K562 (cell line): ENCODE results near the gene CEACAM18. TPM values are rescaled to one million over a fixed set of nuclear protein-coding genes. Genes with fewer than 3 reads are reported as not detected.
A peak's percentile ranks its signal among the peaks of the same experiment; 100 is the strongest.

ENCODE experiments used
- ARNT ChIP-seq, 2 experiments: fragments of 450-650 bp; IDR thresholded peaks; 2 replicates each; pipeline ENCODE4 v1.6.1; 2016; ENCODE audit warnings: mild to moderate bottlenecking in 1 of 2
- BHLHE40 ChIP-seq: IDR thresholded peaks from 2 replicates; pipeline ENCODE4 v1.6.1; 2011; ENCODE audit warnings: low read length, improper control_type of control experiment
- BRCA1 ChIP-seq, 2 experiments: fragments of 450-650 bp in 1 of 2; sonication (generic) in 1 of 2; formaldehyde crosslinking in 1 of 2; IDR thresholded peaks; 2 replicates each; pipeline versions ENCODE4 v1.5.0 to v1.6.1; 2017 to 2020; ENCODE audit warnings: mild to moderate bottlenecking in 1 of 2, missing genetic modification reagents in 1 of 2
- BRD9 ChIP-seq: fragments of 450-650 bp; IDR thresholded peaks from 2 replicates; pipeline ENCODE4 v1.6.1; 2018; ENCODE audit warnings: low read depth; ENCODE audit not compliant: partially characterized antibody
- CBX5 ChIP-seq: IDR thresholded peaks from 2 replicates; pipeline ENCODE4 v1.6.1; 2014; ENCODE audit warnings: low read depth, borderline replicate concordance
- CREB1 ChIP-seq, 2 experiments: sonication (generic) in 1 of 2; formaldehyde crosslinking in 1 of 2; IDR thresholded peaks; 2 replicates each; pipeline versions ENCODE4 v1.6.1 to v1.8.0; 2012 to 2022; ENCODE audit warnings: inconsistent platforms in 1 of 2, mild to moderate bottlenecking in 1 of 2, missing genetic modification reagents in 1 of 2, moderate library complexity in 1 of 2
- CREB5 ChIP-seq: fragments of 250-450 bp; sonication (Bioruptor Pico); IDR thresholded peaks from 2 replicates; pipeline ENCODE4 v1.5.0; 2020; ENCODE audit warnings: mild to moderate bottlenecking
- EGR1 ChIP-seq: fragments of 450-650 bp; conservative IDR thresholded peaks from 2 replicates; pipeline ENCODE4 v1.6.1; 2017; ENCODE audit warnings: mild to moderate bottlenecking
- ETS2 ChIP-seq: IDR thresholded peaks from 2 replicates; pipeline ENCODE4 v1.6.1; 2016; ENCODE audit warnings: borderline replicate concordance, missing genetic modification characterization, mild to moderate bottlenecking, moderate library complexity, missing compliant biosample characterization; ENCODE audit not compliant: poor library complexity, severe bottlenecking
- HDAC1 ChIP-seq, 2 experiments: fragments of 450-650 bp; IDR thresholded peaks; 2 replicates each; pipeline ENCODE4 v1.6.1; 2016 to 2017; ENCODE audit warnings: inconsistent platforms in 1 of 2, mild to moderate bottlenecking in 1 of 2, moderate library complexity in 1 of 2
- MAX ChIP-seq: sonication (generic); formaldehyde crosslinking; IDR thresholded peaks from 2 replicates; pipeline ENCODE4 v1.9.0; 2022; ENCODE audit warnings: mild to moderate bottlenecking, missing genetic modification reagents
- MCM2 ChIP-seq: fragments of 450-650 bp; IDR thresholded peaks from 2 replicates; pipeline ENCODE4 v1.6.1; 2017; ENCODE audit warnings: low read depth, mild to moderate bottlenecking
- MCM3 ChIP-seq: fragments of 450-650 bp; IDR thresholded peaks from 2 replicates; pipeline ENCODE4 v1.6.1; 2016
- NFRKB ChIP-seq: fragments of 450-650 bp; IDR thresholded peaks from 2 replicates; pipeline ENCODE4 v1.6.1; 2016; ENCODE audit warnings: low read depth
- NR2C1 ChIP-seq, 2 experiments: fragments of 450-650 bp; IDR thresholded peaks; 2 replicates each; pipeline ENCODE4 v1.6.1; 2017; ENCODE audit warnings: mild to moderate bottlenecking in 2 of 2, antibody characterized with exemption in 1 of 2, inconsistent platforms in 1 of 2, missing compliant biosample characterization in 1 of 2, missing genetic modification characterization in 1 of 2
- PHB ChIP-seq: fragments of 250-450 bp; sonication (Bioruptor Pico); IDR thresholded peaks from 2 replicates; pipeline ENCODE4 v1.5.0; 2021
- SMAD1 ChIP-seq: fragments of 150-350 bp; IDR thresholded peaks from 2 replicates; pipeline ENCODE4 v1.6.1; 2014; ENCODE audit warnings: low read length, low read depth; ENCODE audit not compliant: partially characterized antibody
- SREBF2 ChIP-seq: sonication (generic); formaldehyde crosslinking; IDR thresholded peaks from 2 replicates; pipeline ENCODE4 v1.4.0; 2020; ENCODE audit warnings: mild to moderate bottlenecking, missing genetic modification reagents
- U2AF2 ChIP-seq: fragments of 200-400 bp; formaldehyde crosslinking; optimal IDR thresholded peaks from 2 replicates; pipeline ENCODE3; 2017; ENCODE audit warnings: low read depth, mild to moderate bottlenecking, low read length
- ZNF146 ChIP-seq: IDR thresholded peaks from one replicate; pipeline ENCODE4 v1.6.1; 2018; ENCODE audit warnings: missing compliant biosample characterization; ENCODE audit not compliant: unreplicated experiment
- ZNF445 ChIP-seq: fragments of 250-450 bp; sonication (Bioruptor Pico); IDR thresholded peaks from 2 replicates; pipeline ENCODE4 v1.4.0; 2020; ENCODE audit warnings: low read depth, mild to moderate bottlenecking, moderate library complexity
- ZNF644 ChIP-seq: fragments of 200-800 bp; sonication (Bioruptor generic); IDR thresholded peaks from 2 replicates; pipeline ENCODE4 v1.6.1; 2016; ENCODE audit warnings: low read depth, missing genetic modification characterization, missing compliant biosample characterization
- polyA plus RNA-seq, 8 experiments: library from polyadenylated mRNA; depleted of rRNA in 4 of 8; stranded (reverse) in 5 of 8; unstranded in 3 of 8; fragments of >200 nt; fragmentation: Nextera tagmentation in 2 of 8; fragmentation: Illumina TruSeq in 1 of 8; extraction: Ambion mirVana in 2 of 8; extraction: Trizol in 1 of 8; gene quantifications; 2 replicates each; pipeline versions ENCODE4 v1.2.1 to v1.2.3, GENCODE V29; 2011 to 2014; ENCODE audit warnings: inconsistent platforms in 1 of 8, missing spikeins in 1 of 8
- total RNA-seq, 7 experiments: library from RNA; depleted of rRNA in 6 of 7; stranded (reverse); fragments of >200 nt in 6 of 7; fragmentation: Illumina TruSeq in 2 of 7; extraction: Trizol in 2 of 7; gene quantifications; 2 replicates each; pipeline versions ENCODE4 v1.2.1 to v1.2.3, GENCODE V29; 2011 to 2021; ENCODE audit warnings: low replicate concordance in 1 of 7
- TF ChIP-seq, protein P1 (sequence below), 2 experiments: IDR thresholded peaks; 2 replicates each; pipeline ENCODE4 v1.6.1; 2011; ENCODE audit warnings: borderline replicate concordance in 1 of 2, control low read depth in 1 of 2, low read depth in 1 of 2, low read length in 1 of 2, mild to moderate bottlenecking in 1 of 2, mixed read lengths in 1 of 2, moderate library complexity in 1 of 2; ENCODE audit not compliant: insufficient read depth in 1 of 2, insufficient read length in 1 of 2, poor library complexity in 1 of 2, severe bottlenecking in 1 of 2; ENCODE audit errors: extremely low read depth in 1 of 2
- TF ChIP-seq, protein P2 (sequence below): fragments of 450-650 bp; IDR thresholded peaks from 2 replicates; pipeline ENCODE4 v1.6.1; 2016

Gene CEACAM18
- total and polyA plus RNA-seq, 9 of the 15 experiments (the other 6 are each of a cell fraction or from before 2014, with no cell fraction given), result 0.08 to 0.24 (median 0.15) TPM; not detected in 3

DNA sequence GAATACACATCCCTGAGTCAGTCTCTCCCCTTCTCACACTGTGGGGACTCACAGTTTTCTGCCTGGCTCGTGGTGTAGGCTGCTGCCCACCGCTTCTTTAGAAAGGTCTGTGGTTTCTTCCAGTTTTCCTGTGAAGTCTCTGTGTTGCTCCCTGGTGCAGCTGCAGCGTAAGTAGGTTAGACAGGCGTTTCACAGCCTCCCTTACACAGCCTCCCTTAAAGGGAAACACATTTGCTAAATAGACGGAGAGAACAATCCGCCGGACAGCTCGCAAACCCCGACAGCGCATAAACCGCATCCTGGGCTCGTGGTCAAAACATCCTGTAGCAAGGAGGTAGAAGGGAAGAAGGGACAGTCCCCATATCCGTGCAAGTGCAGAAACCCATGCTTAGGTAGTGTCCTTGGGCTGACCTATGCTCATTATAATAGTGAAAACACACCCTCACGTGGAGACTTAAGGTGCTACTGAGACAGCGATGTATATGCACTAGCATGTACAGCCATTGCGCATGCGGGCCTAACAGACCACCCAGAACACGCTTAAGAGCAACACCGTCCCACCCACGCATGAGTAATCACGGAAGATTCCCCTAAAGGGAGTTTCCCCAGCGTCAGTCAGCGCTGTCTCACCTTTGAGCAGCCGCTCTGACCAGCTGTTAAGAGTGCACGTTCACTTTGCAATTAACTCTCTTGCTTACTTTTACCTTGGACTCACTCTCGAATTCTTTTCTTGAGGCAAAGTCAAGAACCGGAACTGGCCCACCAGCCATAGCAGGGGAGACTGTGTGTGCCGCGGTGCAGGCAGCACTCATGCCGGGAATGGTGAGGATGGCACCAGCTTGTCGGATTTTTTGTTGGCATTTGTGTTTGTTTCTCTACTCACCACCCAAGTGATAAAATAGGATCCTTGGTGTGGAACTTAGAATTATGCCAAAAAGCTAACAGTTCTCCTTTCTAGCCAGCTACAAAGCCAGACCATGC, 36.6 kb upstream of the CEACAM18 start (continued):
- TF ChIP-seq, protein P1, sequence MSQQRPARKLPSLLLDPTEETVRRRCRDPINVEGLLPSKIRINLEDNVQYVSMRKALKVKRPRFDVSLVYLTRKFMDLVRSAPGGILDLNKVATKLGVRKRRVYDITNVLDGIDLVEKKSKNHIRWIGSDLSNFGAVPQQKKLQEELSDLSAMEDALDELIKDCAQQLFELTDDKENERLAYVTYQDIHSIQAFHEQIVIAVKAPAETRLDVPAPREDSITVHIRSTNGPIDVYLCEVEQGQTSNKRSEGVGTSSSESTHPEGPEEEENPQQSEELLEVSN (IDR thresholded peaks at IDR 0.05; ENCODE audit: borderline replicate concordance in 1 of 2, extremely low read depth in 1 of 2, insufficient read depth in 1 of 2, insufficient read length in 1 of 2, low read depth in 1 of 2, low read length in 1 of 2, poor library complexity in 1 of 2, severe bottlenecking in 1 of 2), result peak; percentile 21 to 43
- no peak for TF ChIP-seq SMAD1
- peak; percentile 20 for TF ChIP-seq BRD9
- peak; percentile 43; the same call in 1 of the 2 replicates for TF ChIP-seq ZNF644
- TF ChIP-seq BHLHE40, result peak; percentile 73
- no peak for TF ChIP-seq ARNT (IDR thresholded peaks at IDR 0.05)
- no peak for TF ChIP-seq U2AF2
- TF ChIP-seq EGR1, result peak; percentile 96
- no peak for TF ChIP-seq CREB5 (CRISPR knock-in tag)
- TF ChIP-seq MCM2, result no peak
- no peak for TF ChIP-seq MCM3
- TF ChIP-seq PHB (CRISPR knock-in tag), result no peak
- peak; percentile 58 for TF ChIP-seq MAX (CRISPR knock-in tag)
- TF ChIP-seq ETS2 (tag), result no peak
- no peak for TF ChIP-seq BRCA1 (IDR thresholded peaks at IDR 0.05)
- TF ChIP-seq BRCA1 (CRISPR knock-in tag; IDR thresholded peaks at IDR 0.05), result no peak
- TF ChIP-seq, protein P2, sequence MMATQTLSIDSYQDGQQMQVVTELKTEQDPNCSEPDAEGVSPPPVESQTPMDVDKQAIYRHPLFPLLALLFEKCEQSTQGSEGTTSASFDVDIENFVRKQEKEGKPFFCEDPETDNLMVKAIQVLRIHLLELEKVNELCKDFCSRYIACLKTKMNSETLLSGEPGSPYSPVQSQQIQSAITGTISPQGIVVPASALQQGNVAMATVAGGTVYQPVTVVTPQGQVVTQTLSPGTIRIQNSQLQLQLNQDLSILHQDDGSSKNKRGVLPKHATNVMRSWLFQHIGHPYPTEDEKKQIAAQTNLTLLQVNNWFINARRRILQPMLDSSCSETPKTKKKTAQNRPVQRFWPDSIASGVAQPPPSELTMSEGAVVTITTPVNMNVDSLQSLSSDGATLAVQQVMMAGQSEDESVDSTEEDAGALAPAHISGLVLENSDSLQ, result peak; percentile 70
- TF ChIP-seq NFRKB, result peak; percentile 76; the same call in 1 of the 2 replicates
- no peak for TF ChIP-seq NR2C1 (IDR thresholded peaks at IDR 0.05)
- peak; percentile 49; the same call in 1 of the 2 replicates for TF ChIP-seq NR2C1 (tag; IDR thresholded peaks at IDR 0.05)
- no peak for TF ChIP-seq CREB1 (IDR thresholded peaks at IDR 0.05)
- no peak for TF ChIP-seq CREB1 (CRISPR knock-in tag; IDR thresholded peaks at IDR 0.05)
- no peak for TF ChIP-seq ZNF445 (CRISPR knock-in tag)
- TF ChIP-seq SREBF2, result no peak
- peak in 1 of 2 experiments; percentile 41; a peak in 2 of 4 replicates for TF ChIP-seq HDAC1 (IDR thresholded peaks at IDR 0.05)
- no peak for TF ChIP-seq ZNF146
- TF ChIP-seq CBX5, result no peak
